Neural progenitor cell (in vitro differentiated cells): Measurements from ENCODE around the gene IL23R. TPM values are rescaled to one million over a fixed set of nuclear protein-coding genes. Genes with fewer than 3 reads are reported as not detected.

Experiments used
- DNase-seq: peaks from one replicate; pipeline ENCODE4 v3.0.0-alpha.2; 2016; ENCODE audit warnings: low spot score
- H2AFZ ChIP-seq: fragments of 200-600 bp; sonication (generic); replicated peaks from 2 replicates; pipeline ENCODE4 v1.6.1; 2016; ENCODE audit warnings: antibody characterized with exemption
- H3F3A ChIP-seq: fragments of 200-600 bp; sonication (generic); 2 replicates; pipeline ENCODE4 v1.6.1; 2016; ENCODE audit warnings: antibody characterized with exemption, low read depth
- H3K27ac ChIP-seq: fragments of 200-600 bp; sonication (generic); 2 replicates; pipeline ENCODE4 v1.5.1; 2016; ENCODE audit warnings: mild to moderate bottlenecking
- H3K27me3 ChIP-seq: fragments of 200-600 bp; sonication (generic); 2 replicates; pipeline ENCODE4 v1.6.1; 2016; ENCODE audit warnings: mild to moderate bottlenecking, moderate library complexity
- H3K36me3 ChIP-seq: fragments of 200-600 bp; sonication (generic); 2 replicates; pipeline ENCODE4 v1.5.1; 2016
- H3K4me1 ChIP-seq: fragments of 200-600 bp; sonication (generic); 2 replicates; pipeline ENCODE4 v1.6.1; 2016; ENCODE audit warnings: mixed run types
- H3K4me2 ChIP-seq: fragments of 200-600 bp; sonication (generic); 2 replicates; pipeline ENCODE4 v1.6.1; 2016
- H3K4me3 ChIP-seq: fragments of 200-600 bp; sonication (generic); 2 replicates; pipeline ENCODE4 v1.5.1; 2016
- H3K79me2 ChIP-seq: fragments of 200-600 bp; sonication (generic); 2 replicates; pipeline ENCODE4 v1.6.1; 2016; ENCODE audit warnings: low read depth
- H3K9ac ChIP-seq: fragments of 200-600 bp; sonication (generic); 2 replicates; pipeline ENCODE4 v1.6.1; 2016
- H3K9me3 ChIP-seq: fragments of 200-600 bp; sonication (generic); 2 replicates; pipeline ENCODE4 v1.5.1; 2016; ENCODE audit warnings: low read depth
- H4K20me1 ChIP-seq: fragments of 200-600 bp; sonication (generic); 2 replicates; pipeline ENCODE4 v1.6.1; 2016; ENCODE audit warnings: low read depth
- H3K27ac Mint-ChIP-seq: 3 replicates; pipeline ENCODE4 v1.8.0; 2021; ENCODE audit warnings: mixed read lengths
- H3K27me3 Mint-ChIP-seq: 2 replicates; pipeline ENCODE4 v1.8.0; 2022; ENCODE audit warnings: low read depth, mild to moderate bottlenecking, inconsistent platforms, moderate library complexity, mixed read lengths; ENCODE audit not compliant: insufficient read depth
- H3K36me3 Mint-ChIP-seq: 3 replicates; pipeline ENCODE4 v1.8.0; 2021; ENCODE audit warnings: mixed read lengths
- H3K4me1 Mint-ChIP-seq: 3 replicates; pipeline ENCODE4 v1.8.0; 2021; ENCODE audit warnings: mixed read lengths
- H3K4me3 Mint-ChIP-seq: 3 replicates; pipeline ENCODE4 v1.8.0; 2021; ENCODE audit warnings: mild to moderate bottlenecking, moderate library complexity, mixed read lengths
- H3K9me3 Mint-ChIP-seq: 3 replicates; pipeline ENCODE4 v1.8.0; 2020; ENCODE audit warnings: mixed read lengths
- CTCF ChIP-seq: fragments of 200-600 bp; sonication (generic); IDR thresholded peaks from 2 replicates; pipeline ENCODE4 v1.5.1; 2017; ENCODE audit warnings: antibody characterized with exemption, mild to moderate bottlenecking
- EZH2 ChIP-seq: fragments of 200-600 bp; sonication (generic); IDR thresholded peaks from 2 replicates; pipeline ENCODE4 v1.6.1; 2017; ENCODE audit warnings: antibody characterized with exemption, mild to moderate bottlenecking, moderate library complexity
- EZH2phosphoT487 ChIP-seq: fragments of 200-600 bp; sonication (generic); IDR thresholded peaks from 2 replicates; pipeline ENCODE4 v1.6.1; 2017; ENCODE audit warnings: antibody characterized with exemption
- total RNA-seq: library from RNA; depleted of rRNA; stranded (reverse); fragments of >200 nt; gene quantifications from 2 replicates; pipeline ENCODE4 v1.2.3, GENCODE V29; 2015; ENCODE audit warnings: low replicate concordance

IL23R gene
- total RNA-seq, 1 donor from 2014 or later, result not detected

- Histone ChIP-seq H2AFZ (no peak overlapping the region), H4K20me1 (no peaks in the 10 kb centered on the region), H3F3A (no peaks in the 10 kb centered on the region), H3K9me3 (no peaks in the 10 kb centered on the region), H3K27me3 (no peaks in the 10 kb centered on the region), H3K4me1 (no peaks in the 10 kb centered on the region), H3K4me2 (no peak overlapping the region), H3K27ac (no peak overlapping the region), H3K4me3 (no peak overlapping the region), H3K9ac (no peak overlapping the region), H3K79me2 (no peaks in the 10 kb centered on the region), H3K36me3 (no peaks in the 10 kb centered on the region)
- H3K27me3 Mint-ChIP-seq, result peaks cover 6% of the 10 kb centered on the region
- no peak overlapping the region for H3K4me3 Mint-ChIP-seq
- H3K9me3 Mint-ChIP-seq, result peaks cover 4% of the 10 kb centered on the region
- DNase-seq, result no peak
- TF ChIP-seq EZH2 (no peak), CTCF (no peak), EZH2phosphoT487 (no peak)
- no peak overlapping the region for H3K27ac Mint-ChIP-seq
- no peaks in the 10 kb centered on the region for H3K4me1 Mint-ChIP-seq
- H3K36me3 Mint-ChIP-seq, result no peaks in the 10 kb centered on the region
Observed at GRCh38 chr1:67280696-67281095, 114.4 kb downstream of the IL23R start.

GRCh38 chr1:67281244-67281643 is 115.0 kb downstream of the IL23R start:
- H2AFZ ChIP-seq, result no peak overlapping the region
- H3K4me1 ChIP-seq, result no peaks in the 10 kb centered on the region
- no peaks in the 10 kb centered on the region for H3K79me2 ChIP-seq
- no peaks in the 10 kb centered on the region for H4K20me1 ChIP-seq
- H3K4me1 Mint-ChIP-seq, result no peaks in the 10 kb centered on the region
- DNase-seq, result no peak
- TF ChIP-seq EZH2, result no peak
- no peak for TF ChIP-seq EZH2phosphoT487
- H3K9me3 Mint-ChIP-seq, result no peaks in the 10 kb centered on the region
- no peak overlapping the region for H3K27ac Mint-ChIP-seq
- H3K4me3 ChIP-seq, result no peak overlapping the region
- H3F3A ChIP-seq, result no peaks in the 10 kb centered on the region
- H3K27me3 Mint-ChIP-seq, result peaks cover 6% of the 10 kb centered on the region
- no peaks in the 10 kb centered on the region for H3K36me3 Mint-ChIP-seq
- no peak overlapping the region for H3K4me3 Mint-ChIP-seq
- H3K9me3 ChIP-seq, result no peaks in the 10 kb centered on the region
- no peaks in the 10 kb centered on the region for H3K36me3 ChIP-seq
- no peaks in the 10 kb centered on the region for H3K27me3 ChIP-seq
- H3K27ac ChIP-seq, result no peak overlapping the region
- H3K9ac ChIP-seq, result no peak overlapping the region
- no peak overlapping the region for H3K4me2 ChIP-seq

GRCh38 chr1:67285780-67286488 is 119.7 kb downstream of the IL23R start:
- Mint-ChIP-seq H3K27ac (no peak overlapping the region), H3K4me1 (no peaks in the 10 kb centered on the region), H3K36me3 (no peaks in the 10 kb centered on the region), H3K4me3 (no peak overlapping the region), H3K27me3 (peaks cover 4% of the 10 kb centered on the region), H3K9me3 (peaks cover 5% of the 10 kb centered on the region)
- Histone ChIP-seq H4K20me1 (no peaks in the 10 kb centered on the region), H3K9ac (no peak overlapping the region), H3K4me2 (no peak overlapping the region), H3K27me3 (no peaks in the 10 kb centered on the region), H3K36me3 (no peaks in the 10 kb centered on the region), H3K79me2 (no peaks in the 10 kb centered on the region), H3F3A (no peaks in the 10 kb centered on the region), H2AFZ (no peak overlapping the region), H3K27ac (no peak overlapping the region), H3K4me1 (no peaks in the 10 kb centered on the region), H3K9me3 (no peaks in the 10 kb centered on the region), H3K4me3 (no peak overlapping the region)
- no peak for TF ChIP-seq EZH2phosphoT487
- TF ChIP-seq EZH2, result no peak
- TF ChIP-seq CTCF, result no peak
- no peak for DNase-seq

DNA sequence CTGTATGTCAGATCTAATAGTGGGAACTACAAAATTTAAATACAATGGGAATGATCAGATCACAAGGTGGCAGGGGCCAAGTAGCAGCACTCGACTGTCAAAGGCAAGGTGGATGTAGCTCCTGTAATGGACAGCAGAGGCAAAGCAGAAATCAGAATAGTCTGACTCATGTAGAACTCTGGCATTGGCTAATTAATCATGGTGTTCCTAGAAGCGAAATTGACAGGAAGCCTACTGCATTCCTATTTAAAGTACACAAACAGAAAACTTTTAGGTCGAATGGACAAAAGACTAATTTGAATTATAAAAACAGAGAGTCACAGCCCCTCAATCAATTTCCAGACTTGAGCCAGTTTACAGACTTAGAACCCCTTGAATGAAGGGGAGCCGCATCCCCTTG is 124.0 kb downstream of the IL23R start:
- H3K27ac ChIP-seq, result no peak overlapping the region
- H3K27me3 ChIP-seq, result no peaks in the 10 kb centered on the region
- no peak overlapping the region for H3K4me2 ChIP-seq
- Mint-ChIP-seq H3K27ac (no peak overlapping the region), H3K27me3 (no peaks in the 10 kb centered on the region), H3K4me3 (no peak overlapping the region), H3K4me1 (no peaks in the 10 kb centered on the region), H3K36me3 (no peaks in the 10 kb centered on the region), H3K9me3 (peaks cover 8% of the 10 kb centered on the region)
- H3K9ac ChIP-seq, result no peak overlapping the region
- H3K9me3 ChIP-seq, result no peaks in the 10 kb centered on the region
- H2AFZ ChIP-seq, result no peak overlapping the region
- H3K4me3 ChIP-seq, result no peak overlapping the region
- no peaks in the 10 kb centered on the region for H4K20me1 ChIP-seq
- no peaks in the 10 kb centered on the region for H3K79me2 ChIP-seq
- no peaks in the 10 kb centered on the region for H3K4me1 ChIP-seq
- no peak for DNase-seq
- H3F3A ChIP-seq, result peaks cover 4% of the 10 kb centered on the region
- TF ChIP-seq EZH2, result no peak
- H3K36me3 ChIP-seq, result no peaks in the 10 kb centered on the region
